T-helper 17 cell (primary cell): ENCODE measurements around the gene STIMATE. TPM values are rescaled to one million over a fixed set of nuclear protein-coding genes. Genes with fewer than 3 reads are reported as not detected.

Experiments used
- ATAC-seq: fragments of 150-1000 bp; cut with Tn5 transposase; 2 replicates; pipeline ENCODE4 v1.10.0; 2021; ENCODE audit warnings: mild to moderate bottlenecking, moderate library complexity
- DNase-seq, 3 donors: peaks; one replicate each; pipeline versions ENCODE4 v3.0.0 to v3.0.0-alpha.2; 2020 to 2021
- H3K9me3 ChIP-seq: one replicate; pipeline ENCODE4 v1.7.0; 2013; ENCODE audit warnings: low read length, mild to moderate bottlenecking; ENCODE audit not compliant: control insufficient read depth, poor library complexity, severe bottlenecking
- H3K27ac Mint-ChIP-seq: one replicate; pipeline ENCODE4 v1.8.0; 2022; ENCODE audit warnings: mild to moderate bottlenecking, moderate library complexity, mixed read lengths
- H3K27me3 Mint-ChIP-seq: one replicate; pipeline ENCODE4 v1.8.0; 2022; ENCODE audit warnings: mixed read lengths
- H3K36me3 Mint-ChIP-seq: one replicate; pipeline ENCODE4 v1.8.0; 2022; ENCODE audit warnings: low read depth, mixed read lengths
- H3K4me1 Mint-ChIP-seq: one replicate; pipeline ENCODE4 v1.8.0; 2022; ENCODE audit warnings: mild to moderate bottlenecking, mixed read lengths
- H3K4me3 Mint-ChIP-seq: one replicate; pipeline ENCODE4 v1.8.0; 2022; ENCODE audit warnings: mild to moderate bottlenecking, moderate library complexity, mixed read lengths
- total RNA-seq, 4 donors: library from RNA in 2 of 4; stranded (reverse) in 2 of 4; gene quantifications; one replicate each; pipeline ENCODE4 v1.2.3 and lab custom pipeline; 2022 to 2026

STIMATE gene
- total RNA-seq, 2 donors from 2014 or later = 41.1 to 42.6 TPM

DNA sequence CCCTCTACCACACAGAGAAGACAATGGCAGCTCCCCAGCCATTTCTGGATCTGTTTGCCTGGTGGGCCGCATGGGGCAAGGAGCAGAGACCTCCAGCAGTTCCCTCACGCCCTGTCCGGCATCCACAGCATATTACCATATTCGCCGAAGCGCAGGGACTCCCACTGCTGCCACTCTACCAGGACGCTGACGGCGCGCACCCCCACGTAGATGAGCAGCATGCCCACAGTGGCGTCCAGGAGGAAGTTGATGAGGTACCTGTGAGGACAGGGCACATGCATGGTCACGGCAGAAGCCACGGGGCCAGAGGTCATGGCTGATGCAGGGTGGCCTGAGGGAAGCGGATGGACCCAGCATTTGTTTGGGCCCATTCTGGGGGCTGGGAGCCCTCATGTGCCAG, 47.7 kb downstream of the STIMATE start:
- H3K9me3 ChIP-seq = no peaks in the 10 kb centered on the region
- Mint-ChIP-seq H3K27me3 (no peaks in the 10 kb centered on the region), H3K4me1 (peaks cover under 1% of the 10 kb centered on the region), H3K4me3 (no peak overlapping the region), H3K36me3 (no peaks in the 10 kb centered on the region), H3K27ac (no peak overlapping the region)
- ATAC-seq (no peak), DNase-seq (no peak)

DNA sequence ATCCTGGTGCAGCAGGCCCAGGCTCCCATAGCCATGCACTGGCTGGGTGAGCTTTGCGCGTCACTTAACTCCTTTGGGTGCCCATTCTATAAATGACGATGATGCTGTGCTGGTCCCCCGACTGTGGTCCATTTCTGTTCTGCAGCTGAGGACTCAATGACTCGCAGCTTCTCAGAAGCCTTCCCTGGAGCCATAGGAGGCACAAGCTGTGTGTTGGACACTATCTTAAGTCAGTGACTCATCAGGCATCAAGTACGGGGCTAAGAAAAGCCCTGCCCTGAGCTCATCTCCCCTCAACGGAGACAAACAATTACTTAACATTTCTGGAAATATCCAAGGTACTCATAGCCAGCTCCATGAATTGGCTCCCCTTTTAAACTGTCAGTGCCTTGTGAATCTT, 48.7 kb downstream of the STIMATE start:
- H3K4me3 Mint-ChIP-seq = no peak overlapping the region
- no peaks in the 10 kb centered on the region for H3K36me3 Mint-ChIP-seq
- H3K27ac Mint-ChIP-seq = no peak overlapping the region
- no peak for DNase-seq
- no peak for ATAC-seq
- no peaks in the 10 kb centered on the region for H3K27me3 Mint-ChIP-seq
- H3K4me1 Mint-ChIP-seq = peaks cover 2% of the 10 kb centered on the region
- no peaks in the 10 kb centered on the region for H3K9me3 ChIP-seq

DNA sequence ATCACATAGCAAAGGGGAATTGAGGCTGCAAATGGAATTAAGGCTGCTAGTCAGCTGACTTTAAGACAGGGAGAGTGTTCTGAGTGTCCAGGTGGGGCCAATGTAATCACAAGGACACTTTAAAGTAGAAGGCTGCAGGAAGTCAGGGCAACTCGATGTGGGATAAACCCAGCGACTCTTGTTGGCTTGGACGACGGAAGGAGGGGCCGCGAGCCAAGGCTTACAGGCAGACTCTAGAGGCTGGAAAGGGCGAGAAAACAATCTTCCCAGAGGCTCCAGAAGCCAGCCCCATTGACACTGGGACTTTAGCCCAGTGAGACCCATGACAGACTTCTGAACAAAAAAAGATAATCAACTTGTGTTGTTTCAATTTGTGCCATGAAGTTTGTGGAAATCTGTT, 49.6 kb downstream of the STIMATE start:
- Mint-ChIP-seq H3K4me3 (no peak overlapping the region), H3K36me3 (no peaks in the 10 kb centered on the region), H3K4me1 (peaks cover 2% of the 10 kb centered on the region), H3K27me3 (no peaks in the 10 kb centered on the region), H3K27ac (peak overlapping the region; percentile 27)
- no peak for DNase-seq
- H3K9me3 ChIP-seq = no peaks in the 10 kb centered on the region
- no peak for ATAC-seq

DNA sequence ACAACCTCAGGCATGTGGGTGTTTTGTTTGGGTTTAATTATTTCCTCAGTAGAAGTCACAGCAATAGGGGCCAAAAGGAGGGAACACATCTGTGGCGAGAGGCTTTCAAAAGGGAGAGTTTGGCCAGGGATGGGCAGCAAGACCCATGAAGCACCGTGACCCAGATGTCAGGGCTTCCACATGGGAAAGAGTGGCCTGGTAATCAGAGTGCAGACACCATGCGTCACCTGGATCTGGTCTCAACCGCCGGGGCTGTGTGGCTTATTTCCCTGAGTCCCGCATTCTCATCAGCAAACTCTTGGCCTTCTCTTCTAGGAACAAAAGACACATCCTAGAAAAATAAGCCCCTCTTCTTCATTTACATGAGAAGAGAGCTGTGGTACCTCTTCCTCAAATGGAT, 50.1 kb downstream of the STIMATE start:
- Mint-ChIP-seq H3K27ac (peak overlapping the region; percentile 27), H3K4me3 (no peak overlapping the region), H3K27me3 (no peaks in the 10 kb centered on the region), H3K36me3 (no peaks in the 10 kb centered on the region), H3K4me1 (peaks cover 2% of the 10 kb centered on the region)
- ATAC-seq = no peak
- H3K9me3 ChIP-seq = no peaks in the 10 kb centered on the region
- no peak for DNase-seq

DNA sequence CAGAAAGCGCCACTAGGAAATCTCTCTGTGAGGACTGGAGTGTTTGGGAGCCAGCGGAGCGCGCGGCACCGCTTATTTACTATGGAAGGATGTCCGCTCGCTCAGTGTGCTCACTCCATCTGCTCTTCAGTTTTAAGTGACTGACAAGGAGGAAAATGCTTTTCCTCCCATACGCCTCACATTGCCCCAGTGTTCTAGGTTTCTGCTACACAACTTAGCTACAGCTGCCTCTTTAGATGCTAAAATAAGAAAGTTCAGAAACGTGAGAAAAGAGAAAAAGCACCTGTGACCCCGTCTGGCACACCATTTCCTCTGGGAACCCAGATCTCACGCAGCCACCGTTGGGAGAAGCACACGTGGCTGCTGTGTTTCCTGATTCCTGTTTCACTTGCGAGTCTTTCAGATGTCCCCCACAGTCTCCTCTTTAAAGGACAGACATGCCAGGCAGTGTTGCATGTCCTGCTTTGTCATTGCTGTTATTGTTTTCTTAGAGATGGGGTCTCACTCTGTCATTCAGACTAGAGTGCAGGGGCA, 50.8 kb downstream of the STIMATE start:
- Mint-ChIP-seq H3K27me3 (no peaks in the 10 kb centered on the region), H3K4me1 (peaks cover 2% of the 10 kb centered on the region), H3K4me3 (no peak overlapping the region), H3K36me3 (peaks cover 4% of the 10 kb centered on the region), H3K27ac (no peak overlapping the region)
- ATAC-seq (no peak), DNase-seq (no peak)
- H3K9me3 ChIP-seq = no peaks in the 10 kb centered on the region

DNA sequence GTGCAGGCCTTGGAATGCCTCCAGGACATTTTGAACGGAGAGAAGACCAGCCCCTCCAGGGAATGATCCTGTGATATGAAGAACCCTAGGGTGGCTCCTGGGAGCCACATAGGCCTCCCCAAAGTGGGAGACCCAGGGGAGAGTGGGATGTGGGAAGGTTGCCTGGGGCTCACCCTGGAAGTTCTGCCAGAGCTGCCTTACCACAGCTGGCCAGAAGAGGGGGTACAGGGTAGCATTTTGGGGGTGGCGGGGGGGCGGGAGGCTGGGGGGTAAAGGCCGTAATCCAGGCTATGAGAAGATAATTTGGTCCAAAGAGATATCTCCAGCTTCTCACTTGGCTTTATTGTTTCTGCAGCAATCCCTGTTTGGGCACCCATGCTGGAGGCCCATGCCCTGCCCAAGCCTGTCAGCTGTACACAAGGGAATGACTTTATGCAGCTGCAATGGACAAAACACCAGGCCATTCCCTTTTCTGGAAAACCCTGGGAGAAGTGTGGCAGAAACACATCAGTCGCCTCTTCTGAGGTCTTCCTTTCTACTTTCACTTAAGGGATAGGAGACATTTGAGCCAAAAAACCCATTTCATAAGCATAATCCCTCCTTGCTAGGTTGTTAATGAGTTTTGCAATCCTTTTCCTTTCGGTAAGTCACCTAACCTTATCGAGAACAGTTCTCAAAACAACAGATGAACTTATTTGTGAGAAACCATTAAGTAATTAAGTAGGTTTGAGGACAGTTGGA, 51.5 kb downstream of the STIMATE start:
- Mint-ChIP-seq H3K36me3 (peaks cover 5% of the 10 kb centered on the region), H3K27me3 (no peaks in the 10 kb centered on the region), H3K27ac (no peak overlapping the region), H3K4me3 (no peak overlapping the region), H3K4me1 (peaks cover 2% of the 10 kb centered on the region)
- peak; percentile 36 for ATAC-seq
- no peaks in the 10 kb centered on the region for H3K9me3 ChIP-seq
- peak in 1 of 3 donors; percentile 35 for DNase-seq

DNA sequence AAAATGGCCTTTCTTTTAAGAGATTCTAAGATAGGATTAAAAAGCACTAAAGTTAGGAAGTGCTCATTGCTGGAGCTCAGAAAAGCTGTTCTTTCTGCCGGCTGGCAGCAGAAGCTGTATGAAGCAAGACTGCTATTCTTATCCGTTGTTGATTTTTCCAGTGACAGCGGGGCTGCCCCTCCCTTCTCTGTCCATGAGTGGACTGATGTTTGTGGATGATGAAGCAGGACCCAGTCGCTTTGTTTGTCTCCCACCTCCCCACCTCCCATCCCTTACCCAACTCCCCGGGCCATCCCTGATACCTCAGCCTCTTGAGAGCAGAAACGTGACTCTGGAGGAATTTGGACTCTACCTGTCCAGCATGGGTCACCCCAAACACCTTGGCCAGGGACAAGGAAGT, 52.2 kb downstream of the STIMATE start:
- no peaks in the 10 kb centered on the region for H3K9me3 ChIP-seq
- H3K27ac Mint-ChIP-seq = no peak overlapping the region
- H3K36me3 Mint-ChIP-seq = peaks cover 5% of the 10 kb centered on the region
- peaks cover 3% of the 10 kb centered on the region for H3K4me1 Mint-ChIP-seq
- no peak for ATAC-seq
- H3K4me3 Mint-ChIP-seq = no peak overlapping the region
- H3K27me3 Mint-ChIP-seq = no peaks in the 10 kb centered on the region
- no peak for DNase-seq

DNA sequence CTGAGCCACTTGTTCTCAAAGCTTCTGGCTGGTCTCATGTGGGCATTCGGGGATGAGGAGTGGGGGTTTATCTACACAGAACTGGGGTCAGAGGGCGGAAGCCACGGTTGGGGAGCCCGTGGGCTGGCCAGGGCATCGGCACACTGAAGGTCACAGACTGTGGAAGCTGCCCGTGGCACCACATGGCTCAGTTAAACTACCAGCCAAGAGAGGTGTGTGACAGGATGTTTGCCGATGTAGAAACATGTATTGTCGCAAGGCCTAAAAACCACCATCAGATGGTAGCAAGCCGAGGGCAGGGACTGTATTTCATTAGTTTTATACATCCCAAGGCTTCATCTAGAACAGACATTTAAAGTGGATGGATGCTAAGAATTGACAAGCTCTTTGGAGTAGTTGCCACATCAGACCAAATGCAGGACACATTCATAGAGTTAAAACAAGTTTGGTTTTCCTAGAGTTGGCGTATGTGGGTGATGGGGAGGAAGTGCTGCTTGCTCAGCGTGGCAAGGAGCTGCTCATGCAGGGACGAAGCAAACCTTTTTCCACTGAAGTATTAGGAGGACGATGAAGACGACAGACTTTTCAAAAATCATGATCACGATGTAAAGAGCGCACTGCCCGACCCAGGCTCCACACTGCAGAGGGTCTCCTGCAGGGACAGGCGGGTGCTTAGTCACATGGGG, 52.9 kb downstream of the STIMATE start:
- H3K27ac Mint-ChIP-seq = no peak overlapping the region
- no peaks in the 10 kb centered on the region for H3K27me3 Mint-ChIP-seq
- no peak for DNase-seq
- H3K36me3 Mint-ChIP-seq = peaks cover 7% of the 10 kb centered on the region
- H3K4me3 Mint-ChIP-seq = no peak overlapping the region
- ATAC-seq = no peak
- H3K4me1 Mint-ChIP-seq = peaks cover 8% of the 10 kb centered on the region
- H3K9me3 ChIP-seq = no peaks in the 10 kb centered on the region

DNA sequence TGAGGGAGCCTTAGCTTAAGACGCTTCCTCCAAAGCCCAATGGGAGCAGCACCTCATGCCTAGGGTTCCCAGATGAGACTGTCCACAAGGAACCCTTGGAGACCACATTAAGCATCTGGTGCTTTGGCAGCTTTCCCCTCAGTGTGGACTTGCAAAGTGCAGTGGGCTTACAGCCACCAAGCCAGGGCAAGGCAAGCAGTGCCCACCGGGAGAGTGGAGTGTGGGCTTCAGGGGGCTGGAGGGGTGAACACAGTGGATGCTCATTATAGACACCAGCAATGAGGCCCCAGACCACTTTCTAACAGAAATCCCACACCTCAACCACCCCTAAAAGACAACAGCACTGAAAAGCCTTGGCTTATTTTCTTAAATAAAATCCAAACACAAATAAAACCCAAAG, 53.5 kb downstream of the STIMATE start:
- DNase-seq (no peak), ATAC-seq (no peak)
- Mint-ChIP-seq H3K27me3 (no peaks in the 10 kb centered on the region), H3K27ac (no peak overlapping the region), H3K4me1 (peaks cover 9% of the 10 kb centered on the region), H3K36me3 (peaks cover 7% of the 10 kb centered on the region), H3K4me3 (no peak overlapping the region)
- H3K9me3 ChIP-seq = no peaks in the 10 kb centered on the region

DNA sequence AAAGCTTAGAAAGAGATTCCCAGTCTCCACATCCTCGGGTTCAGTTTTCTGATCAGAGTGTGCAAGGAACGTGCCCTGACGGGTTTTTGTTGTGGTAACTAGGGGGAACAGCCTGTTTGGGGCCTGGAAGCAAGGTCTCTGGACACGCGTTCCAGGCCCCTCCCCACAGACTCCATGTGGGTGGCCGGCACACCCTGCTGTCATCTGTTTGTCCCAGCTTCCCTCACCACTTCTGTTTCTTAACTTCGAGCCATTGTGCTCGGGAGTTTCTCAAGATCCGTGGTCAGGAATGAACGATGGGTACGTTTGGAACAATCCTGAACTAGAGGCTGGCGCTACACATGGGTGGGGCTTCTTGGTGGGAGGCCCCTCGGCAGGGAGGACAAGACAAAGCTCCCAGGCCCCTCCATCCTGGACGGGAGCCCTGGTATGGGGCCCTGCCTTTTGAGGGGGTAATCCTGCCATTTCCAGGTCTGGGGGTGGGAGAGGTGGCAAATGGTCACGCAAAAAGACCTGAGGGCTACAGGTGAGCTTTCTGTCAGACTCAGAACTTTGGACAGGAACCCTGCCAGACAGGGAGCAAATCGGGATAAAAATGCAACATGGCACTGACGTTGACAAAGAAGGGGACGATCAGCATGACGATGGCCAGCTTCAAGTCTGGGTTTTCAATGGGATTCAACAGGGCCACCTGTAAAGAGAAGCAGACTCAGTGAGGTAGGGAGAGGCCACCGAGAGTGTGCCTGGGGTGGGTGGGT, 54.1 kb downstream of the STIMATE start:
- H3K36me3 Mint-ChIP-seq = peaks cover 7% of the 10 kb centered on the region
- no peaks in the 10 kb centered on the region for H3K9me3 ChIP-seq
- no peaks in the 10 kb centered on the region for H3K27me3 Mint-ChIP-seq
- no peak overlapping the region for H3K27ac Mint-ChIP-seq
- H3K4me1 Mint-ChIP-seq = peaks cover 14% of the 10 kb centered on the region
- DNase-seq = no peak
- no peak for ATAC-seq
- no peak overlapping the region for H3K4me3 Mint-ChIP-seq

DNA sequence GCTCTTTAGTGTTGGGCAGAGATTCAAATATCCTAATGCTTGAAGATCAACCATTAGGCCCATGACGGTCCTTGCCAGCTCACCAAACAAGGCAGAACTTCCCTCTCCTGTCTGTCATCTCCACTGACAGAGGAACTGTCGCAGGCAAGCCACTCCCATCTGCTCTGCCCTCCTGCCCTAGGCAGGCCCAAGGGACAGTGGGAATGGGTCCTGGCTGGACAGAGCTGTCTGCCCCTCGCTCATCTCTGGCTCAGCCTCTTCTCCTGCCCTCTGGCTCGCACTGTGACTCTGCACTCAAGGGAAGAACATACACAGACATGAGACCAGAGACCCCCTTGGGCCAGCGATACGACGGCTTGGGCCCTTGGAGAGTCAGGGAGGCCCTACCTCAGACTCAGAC, 54.9 kb downstream of the STIMATE start:
- ATAC-seq (no peak), DNase-seq (no peak)
- Mint-ChIP-seq H3K27me3 (no peaks in the 10 kb centered on the region), H3K36me3 (peaks cover 7% of the 10 kb centered on the region), H3K4me3 (no peak overlapping the region), H3K27ac (no peak overlapping the region), H3K4me1 (peaks cover 22% of the 10 kb centered on the region)
- H3K9me3 ChIP-seq = no peaks in the 10 kb centered on the region

DNA sequence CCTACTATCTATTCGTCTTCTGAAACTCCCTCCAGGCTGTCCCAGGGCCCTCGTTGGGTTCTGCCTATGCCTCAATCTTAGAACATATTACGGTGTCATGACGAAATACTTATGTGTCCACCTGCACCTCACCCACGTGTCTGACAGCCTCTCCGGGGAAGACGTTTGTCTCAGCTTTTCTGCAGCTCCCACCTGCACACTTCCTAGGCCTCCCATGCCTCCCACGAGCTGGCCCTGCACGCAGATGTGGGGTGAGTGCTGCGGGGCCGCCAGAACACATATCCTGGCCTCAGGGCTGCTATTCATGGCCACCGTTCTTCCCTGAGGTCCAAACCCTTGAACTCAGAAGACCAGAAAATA, 55.4 kb downstream of the STIMATE start:
- ATAC-seq = no peak
- DNase-seq = no peak
- Mint-ChIP-seq H3K27ac (no peak overlapping the region), H3K4me1 (peaks cover 23% of the 10 kb centered on the region), H3K4me3 (no peak overlapping the region), H3K36me3 (peaks cover 7% of the 10 kb centered on the region), H3K27me3 (no peaks in the 10 kb centered on the region)
- no peaks in the 10 kb centered on the region for H3K9me3 ChIP-seq

DNA sequence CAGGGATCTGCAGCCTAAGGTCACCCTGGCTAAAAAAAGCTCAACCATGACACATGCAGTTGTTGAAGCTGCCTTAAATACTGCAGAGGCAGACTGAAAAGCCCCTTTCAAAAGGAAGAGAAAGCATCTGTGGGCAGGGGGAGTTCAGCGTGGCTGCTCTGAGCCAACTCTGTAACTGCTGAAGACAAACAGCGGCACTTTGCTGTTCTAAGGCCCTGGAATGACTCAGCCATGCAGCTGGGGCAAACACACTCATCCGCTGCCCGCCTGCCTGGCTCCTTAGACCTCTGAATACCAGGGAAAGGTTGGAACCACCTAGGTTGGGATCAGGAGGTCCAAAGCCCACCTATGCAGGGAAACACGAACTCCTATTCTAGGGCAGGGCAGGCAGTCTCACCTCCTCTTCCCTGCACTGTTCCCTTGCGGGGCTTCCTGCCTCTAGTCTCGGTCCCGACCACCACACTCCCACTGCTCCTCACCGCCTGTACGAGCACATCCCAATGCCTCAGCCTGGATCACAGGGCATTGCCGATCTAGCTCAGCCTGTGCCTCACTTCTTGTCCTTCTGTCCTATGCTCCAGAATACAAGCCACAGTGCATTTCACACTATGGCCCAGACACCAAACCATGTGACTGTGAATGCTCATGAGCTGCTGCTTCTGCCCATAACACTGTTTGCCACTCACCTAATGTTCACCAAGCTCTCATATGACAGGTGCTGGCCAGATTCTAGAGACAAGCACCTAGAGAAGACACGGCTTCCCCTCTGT, 56.0 kb downstream of the STIMATE start:
- DNase-seq (no peak), ATAC-seq (no peak)
- Mint-ChIP-seq H3K4me3 (no peak overlapping the region), H3K27ac (no peak overlapping the region), H3K27me3 (no peaks in the 10 kb centered on the region), H3K4me1 (peaks cover 25% of the 10 kb centered on the region), H3K36me3 (peaks cover 7% of the 10 kb centered on the region)
- no peaks in the 10 kb centered on the region for H3K9me3 ChIP-seq
